H1 (cell line): ENCODE results near the gene PLCL2. TPM values are rescaled to one million over a fixed set of nuclear protein-coding genes. Genes with fewer than 3 reads are reported as not detected.

Experiments
- CTCF ChIA-PET: fragments of 300-600 bp; sonication (Branson Sonifier 250); formaldehyde crosslinking; loops from one replicate; lab custom pipeline; 2021; ENCODE audit not compliant: partially characterized antibody; lab: Charles Lee
- POLR2A ChIA-PET: fragments of 300-600 bp; sonication (Branson Sonifier 250); formaldehyde crosslinking; loops from one replicate; lab custom pipeline; 2021; ENCODE audit warnings: inconsistent platforms; ENCODE audit not compliant: partially characterized antibody; lab: Charles Lee
- DNase-seq, 2 experiments: peaks; one replicate each; pipeline versions ENCODE4 v3.0.0 to v3.0.0-alpha.2; 2010 to 2022; ENCODE audit warnings: low spot score in 2 of 2, low read depth in 1 of 2, mixed read lengths in 1 of 2
- FAIRE-seq: peaks from 2 replicates; lab custom pipeline; 2011; peaks lifted over from hg19 to GRCh38; lab: Jason Lieb, UNC
- H2AFZ ChIP-seq: 2 replicates; pipeline ENCODE4 v1.8.1; 2012; ENCODE audit warnings: low read length, inconsistent platforms
- H2AK5ac ChIP-seq: 2 replicates; pipeline ENCODE4 v1.6.1; 2013; ENCODE audit warnings: low read depth, low read length
- H2BK120ac ChIP-seq: replicated peaks from 2 replicates; pipeline ENCODE3; 2013; ENCODE audit warnings: low read depth, low read length, inconsistent platforms
- H2BK12ac ChIP-seq: 2 replicates; pipeline ENCODE4 v1.6.1; 2013; ENCODE audit warnings: low read depth, low read length
- H2BK15ac ChIP-seq: 2 replicates; pipeline ENCODE4 v1.6.1; 2013; ENCODE audit warnings: low read length
- H2BK20ac ChIP-seq: 2 replicates; pipeline ENCODE4 v1.6.1; 2013; ENCODE audit warnings: low read length
- H2BK5ac ChIP-seq: 2 replicates; pipeline ENCODE4 v1.6.1; 2013; ENCODE audit warnings: low read depth, low read length
- H3K14ac ChIP-seq: 2 replicates; pipeline ENCODE4 v1.6.1; 2013; ENCODE audit warnings: inconsistent platforms; ENCODE audit not compliant: insufficient read length
- H3K18ac ChIP-seq: 2 replicates; pipeline ENCODE4 v1.6.1; 2013; ENCODE audit warnings: low read length; ENCODE audit errors: extremely low read depth
- H3K23ac ChIP-seq: 2 replicates; pipeline ENCODE4 v1.6.1; 2013; ENCODE audit warnings: inconsistent platforms; ENCODE audit not compliant: insufficient read length
- H3K23me2 ChIP-seq: 2 replicates; pipeline ENCODE4 v1.6.1; 2013; ENCODE audit warnings: low read depth, low read length
- H3K27ac ChIP-seq: 2 replicates; pipeline ENCODE4 v1.6.1; 2011; ENCODE audit warnings: low read depth, low read length, inconsistent platforms
- H3K27me3 ChIP-seq, 4 experiments: replicated peaks in 1 of 4; 1 replicate in 1 of 4; 2 replicates in 3 of 4; pipeline versions ENCODE4 v1.6.1 to v1.8.1; 2011 to 2013; ENCODE audit warnings: low read length in 3 of 4, mild to moderate bottlenecking in 3 of 4, inconsistent platforms in 2 of 4, mixed read lengths in 2 of 4, moderate library complexity in 1 of 4; ENCODE audit not compliant: control insufficient read depth in 3 of 4, insufficient read depth in 3 of 4; ENCODE audit errors: extremely low read depth in 1 of 4
- H3K36me3 ChIP-seq, 4 experiments: 2 replicates each; pipeline versions ENCODE4 v1.6.1 to v1.8.1; 2011 to 2013; ENCODE audit warnings: mild to moderate bottlenecking in 4 of 4, low read length in 3 of 4, moderate library complexity in 2 of 4, control low read depth in 1 of 4, inconsistent platforms in 1 of 4; ENCODE audit not compliant: insufficient read depth in 4 of 4, control insufficient read depth in 2 of 4
- H3K4ac ChIP-seq: replicated peaks from 2 replicates; pipeline ENCODE3; 2013; ENCODE audit warnings: low read length, low read depth, mixed read lengths, inconsistent platforms; ENCODE audit not compliant: insufficient read length
- H3K4me1 ChIP-seq, 4 experiments: replicated peaks in 1 of 4; 1 replicate in 1 of 4; 2 replicates in 3 of 4; pipeline versions ENCODE4 v1.6.1 to v1.8.1; 2011 to 2013; ENCODE audit warnings: low read length in 3 of 4, inconsistent platforms in 2 of 4, mixed read lengths in 1 of 4; ENCODE audit not compliant: insufficient read depth in 4 of 4, control insufficient read depth in 3 of 4
- H3K4me2 ChIP-seq, 2 experiments: 2 replicates each; pipeline versions ENCODE4 v1.6.1 to v1.8.1; 2011 to 2013; ENCODE audit warnings: low read depth in 2 of 2, low read length in 2 of 2, control low read depth in 1 of 2, inconsistent platforms in 1 of 2, mild to moderate bottlenecking in 1 of 2; ENCODE audit not compliant: insufficient read depth in 1 of 2
- H3K4me3 ChIP-seq, 4 experiments: fragments of 200-600, 300-600 bp in 1 of 4; sonication (generic), shearing (Covaris generic), sonication (Bioruptor Twin) in 1 of 4; 2 replicates each; pipeline versions ENCODE4 v1.5.1 to v1.8.1; 2011 to 2016; ENCODE audit warnings: low read length in 4 of 4, low read depth in 3 of 4, control low read depth in 2 of 4, inconsistent platforms in 2 of 4, mild to moderate bottlenecking in 2 of 4, mixed read lengths in 1 of 4, moderate library complexity in 1 of 4; ENCODE audit not compliant: insufficient read depth in 2 of 4; ENCODE audit errors: extremely low read depth in 1 of 4
- H3K56ac ChIP-seq: replicated peaks from 2 replicates; pipeline ENCODE3; 2013; ENCODE audit warnings: low read depth, mild to moderate bottlenecking, mixed read lengths, low read length, inconsistent platforms; ENCODE audit not compliant: insufficient read length
- H3K79me1 ChIP-seq: 2 replicates; pipeline ENCODE4 v1.6.1; 2013; ENCODE audit warnings: low read depth, low read length, control low read depth
- H3K79me2 ChIP-seq, 2 experiments: 2 replicates each; pipeline versions ENCODE4 v1.6.1 to v1.8.1; 2012 to 2013; ENCODE audit warnings: low read length in 2 of 2, mild to moderate bottlenecking in 2 of 2, inconsistent platforms in 1 of 2; ENCODE audit not compliant: insufficient read depth in 2 of 2, control insufficient read depth in 1 of 2
- H3K9ac ChIP-seq, 4 experiments: replicated peaks in 1 of 4; 1 replicate in 1 of 4; 2 replicates in 3 of 4; pipeline versions ENCODE4 v1.6.1 to v1.8.1; 2011 to 2013; ENCODE audit warnings: low read depth in 3 of 4, low read length in 3 of 4, control low read depth in 2 of 4, mild to moderate bottlenecking in 2 of 4, moderate library complexity in 2 of 4, inconsistent platforms in 1 of 4; ENCODE audit errors: extremely low read depth in 1 of 4
- H3K9me3 ChIP-seq, 2 experiments: 2 replicates each; pipeline versions ENCODE4 v1.6.1 to v1.8.1; 2012 to 2013; ENCODE audit warnings: mild to moderate bottlenecking in 2 of 2, moderate library complexity in 2 of 2, control low read depth in 1 of 2, inconsistent platforms in 1 of 2, low read depth in 1 of 2, low read length in 1 of 2, mixed read lengths in 1 of 2; ENCODE audit not compliant: insufficient read depth in 2 of 2
- H4K20me1 ChIP-seq, 2 experiments: replicated peaks in 1 of 2; 2 replicates each; pipeline versions ENCODE3 to v1.8.1; 2011 to 2013; ENCODE audit warnings: inconsistent platforms in 2 of 2, low read length in 2 of 2, mild to moderate bottlenecking in 1 of 2; ENCODE audit not compliant: insufficient read depth in 2 of 2, control insufficient read depth in 1 of 2
- H4K5ac ChIP-seq: 2 replicates; pipeline ENCODE4 v1.6.1; 2013; ENCODE audit warnings: low read length, low read depth, mixed read lengths, inconsistent platforms; ENCODE audit not compliant: insufficient read length
- H4K8ac ChIP-seq: 2 replicates; pipeline ENCODE4 v1.8.0; 2013; ENCODE audit warnings: mild to moderate bottlenecking, moderate library complexity, low read length, inconsistent platforms; ENCODE audit not compliant: insufficient read depth; ENCODE audit errors: extremely low read depth
- H4K91ac ChIP-seq: replicated peaks from 2 replicates; pipeline ENCODE3; 2013; ENCODE audit warnings: low read length, mixed read lengths, inconsistent platforms; ENCODE audit not compliant: insufficient read length
- CTCF ChIP-seq, 3 experiments: IDR thresholded peaks; 1 replicate in 2 of 3; 2 replicates in 1 of 3; pipeline versions ENCODE4 v1.5.1 to v1.6.1; 2011; ENCODE audit warnings: low read length in 3 of 3, mild to moderate bottlenecking in 3 of 3, inconsistent platforms in 2 of 3, low read depth in 1 of 3, moderate library complexity in 1 of 3; ENCODE audit not compliant: insufficient read depth in 1 of 3; ENCODE audit errors: control extremely low read depth in 1 of 3
- RAD21 ChIP-seq, 2 experiments: IDR thresholded peaks in 1 of 2; conservative IDR thresholded peaks in 1 of 2; 2 replicates each; pipeline ENCODE4 v1.6.1; 2011; ENCODE audit warnings: low read depth in 2 of 2, low read length in 2 of 2, improper control_type of control experiment in 1 of 2, inconsistent platforms in 1 of 2, mild to moderate bottlenecking in 1 of 2, moderate library complexity in 1 of 2
- RNF2 ChIP-seq: fragments of 200-900, 300-1000 bp; sonication (generic); IDR thresholded peaks from 2 replicates; pipeline ENCODE4 v1.7.1; 2016; ENCODE audit warnings: borderline replicate concordance, low read depth, mild to moderate bottlenecking, antibody characterized with exemption, low read length; ENCODE audit not compliant: poor library complexity, severe bottlenecking; ENCODE audit errors: missing control alignments
- WGBS, 2 experiments: shearing (Covaris generic) in 1 of 2; methylation state at CpG; one replicate each; pipeline versions ENCODE4 v1.1.6 to v1.1.7; 2013 to 2015; ENCODE audit warnings: low lambda C conversion rate in 2 of 2, mixed read lengths in 2 of 2, inconsistent platforms in 1 of 2, low coverage in 1 of 2, missing lambda C conversion rate in 1 of 2; ENCODE audit not compliant: insufficient replicate concordance in 2 of 2, insufficient coverage in 1 of 2, insufficient read length in 1 of 2; ENCODE audit errors: extremely low coverage in 1 of 2, missing lambda C conversion rate in 1 of 2; 5-methylcytosine and 5-hydroxymethylcytosine counted together
- polyA plus RNA-seq, 7 experiments: library from polyadenylated mRNA; depleted of rRNA in 3 of 7; stranded (reverse) in 5 of 7; unstranded in 2 of 7; fragments of >200 nt in 5 of 7; fragments of 200-250 nt in 2 of 7; gene quantifications; 1 replicate in 5 of 7; 2 replicates in 1 of 7; 4 replicates in 1 of 7; pipeline versions ENCODE4 v1.2.1 to v1.2.3, GENCODE V29; 2011 to 2013; ENCODE audit warnings: missing spikeins in 2 of 7, mixed read lengths in 2 of 7
- total RNA-seq: library from RNA; stranded (reverse); fragmentation: NEBNext Ultra II Directional; extraction: Animal tissue kit (Norgen Biotek cat#: 25700); gene quantifications from 2 replicates; pipeline ENCODE4 v1.2.1, GENCODE V29; 2021

The PLCL2 gene
- total and polyA plus RNA-seq, 2 of the 8 experiments (the other 6 are each of a cell fraction or from before 2014, with no cell fraction given) = 3.5 to 6.8 TPM

GRCh38 chr3:16927485-16927884 lies 42.7 kb downstream of the PLCL2 start:
- POLR2A ChIA-PET = interaction anchor here (1.7 kb wide), 1 partner anchor 13 kb away, joined by 4 read pairs; no protein-coding TSS in a partner anchor
- Histone ChIP-seq H4K8ac (no peak overlapping the region), H2BK20ac (no peak overlapping the region)

More at GRCh38 chr3:16927485-16927884, 42.7 kb downstream of the PLCL2 start:
- H3K18ac ChIP-seq = no peak overlapping the region
- no peak overlapping the region for H4K91ac ChIP-seq
- no peak overlapping the region for H3K56ac ChIP-seq
- FAIRE-seq (no peak), DNase-seq (no peak)
- H3K4me3 ChIP-seq = no peak overlapping the region
- no peak overlapping the region for H2BK15ac ChIP-seq
- H3K23ac ChIP-seq = no peak overlapping the region
- 67% methylated on average over 1 of the region's 1 CpG; no CpG with 5 or more reads in 1 of the 2 experiments for WGBS, 2 experiments
- no peak overlapping the region for H3K27ac ChIP-seq
- H2AFZ ChIP-seq = no peak overlapping the region
- TF ChIP-seq RAD21 (IDR thresholded peaks at IDR 0.05 in 1 of 2, conservative IDR thresholded peaks at IDR 0.05 in 1 of 2; ENCODE audit: low read depth in 2 of 2, low read length in 2 of 2) = peak; percentile 27 to 50; a peak in 3 of 4 replicates
- TF ChIP-seq CTCF (IDR thresholded peaks at IDR 0.05; ENCODE audit: control extremely low read depth in 1 of 3, insufficient read depth in 1 of 3, low read depth in 1 of 3, low read length in 3 of 3) = peak; percentile 23 to 34 (median 29)
- TF ChIP-seq RNF2 = no peak
- no peak overlapping the region for H2BK5ac ChIP-seq
- no peak overlapping the region for H2BK12ac ChIP-seq
- H2AK5ac ChIP-seq = no peak overlapping the region
- H3K14ac ChIP-seq = no peak overlapping the region
- H3K4me1 ChIP-seq = peaks cover 0 to 4% (median 2%) of the 10 kb centered on the region in 4 experiments; a peak in 4 of 7 replicates
- H3K9me3 ChIP-seq = 0 out of 4 replicates have a peak, but pooled peaks cover 3% of the 10 kb centered on the region in 2 experiments
- no peaks in the 10 kb centered on the region for H4K20me1 ChIP-seq
- H2BK120ac ChIP-seq = no peak overlapping the region
- no peaks in the 10 kb centered on the region for H3K36me3 ChIP-seq
- H3K9ac ChIP-seq = no peak overlapping the region
- H3K79me2 ChIP-seq = peaks cover 3 to 20% of the 10 kb centered on the region in 2 experiments; a peak in 3 of 4 replicates
- no peaks in the 10 kb centered on the region for H3K79me1 ChIP-seq
- H3K23me2 ChIP-seq = no peaks in the 10 kb centered on the region
- CTCF ChIA-PET = interaction anchor here (0.6 to 1.8 kb wide), 13 partner anchors 9 to 374 kb away, joined by 3 to 8 read pairs (median 4); no protein-coding TSS in a partner anchor
- no peak overlapping the region for H3K4me2 ChIP-seq
- H3K27me3 ChIP-seq = no peaks in the 10 kb centered on the region
- no peak overlapping the region for H3K4ac ChIP-seq
- no peak overlapping the region for H4K5ac ChIP-seq
